CD4-positive, alpha-beta T cell (primary cell): ENCODE measurements around the gene LIPG. TPM values are rescaled to one million over a fixed set of nuclear protein-coding genes. Genes with fewer than 3 reads are reported as not detected.
"Not testable (repeated sequence)": the region's sequence is repeated elsewhere in the genome, so short reads cannot be mapped to it uniquely, and the experiment has no call there.

ENCODE experiments used
- ATAC-seq: fragments of 200-7000 bp; cut with Tn5 transposase; one replicate; pipeline ENCODE4 v1.10.0; 2022; ENCODE audit warnings: mild to moderate bottlenecking; ENCODE audit not compliant: poor library complexity
- CTCF ChIA-PET: fragments of 350-600 bp; sonication (Branson Sonifier 250); formaldehyde crosslinking; loops from one replicate; lab custom pipeline; 2021; ENCODE audit warnings: antibody characterized with exemption, inconsistent platforms; lab: Charles Lee
- POLR2A ChIA-PET: fragments of 350-600 bp; sonication (Branson Sonifier 250); formaldehyde crosslinking; loops from one replicate; lab custom pipeline; 2021; ENCODE audit warnings: antibody characterized with exemption, inconsistent platforms; lab: Charles Lee
- DNase-seq, 14 experiments: peaks; one replicate each; pipeline ENCODE4 v3.0.0-alpha.2; 2013 to 2020; ENCODE audit warnings: mixed read lengths in 2 of 14
- H3K27ac ChIP-seq, 2 donors: one replicate each; pipeline versions ENCODE4 v1.5.1 to v1.7.0; 2013; ENCODE audit warnings: low read length in 2 of 2, low read depth in 1 of 2, mild to moderate bottlenecking in 1 of 2
- H3K27me3 ChIP-seq, 2 experiments: 1 replicate in 1 of 2; 2 replicates in 1 of 2; pipeline versions ENCODE4 v1.6.1 to v1.7.0; 2013; ENCODE audit warnings: low read length in 2 of 2, control low read depth in 1 of 2, mild to moderate bottlenecking in 1 of 2, moderate library complexity in 1 of 2; ENCODE audit not compliant: insufficient read depth in 2 of 2, control insufficient read depth in 1 of 2
- H3K36me3 ChIP-seq: one replicate; pipeline ENCODE4 v1.6.1; 2013; ENCODE audit warnings: low read length, control low read depth; ENCODE audit not compliant: insufficient read depth
- H3K4me1 ChIP-seq: one replicate; pipeline ENCODE4 v1.6.1; 2013; ENCODE audit warnings: low read length, control low read depth; ENCODE audit not compliant: insufficient read depth
- H3K4me3 ChIP-seq: one replicate; pipeline ENCODE4 v1.5.1; 2013; ENCODE audit warnings: mild to moderate bottlenecking, low read length, moderate library complexity
- H3K9me3 ChIP-seq, 2 experiments: 1 replicate in 1 of 2; 2 replicates in 1 of 2; pipeline versions ENCODE4 v1.6.1 to v1.7.0; 2013; ENCODE audit warnings: low read length in 2 of 2, mild to moderate bottlenecking in 2 of 2, control low read depth in 1 of 2, moderate library complexity in 1 of 2; ENCODE audit not compliant: control insufficient read depth in 1 of 2, insufficient read depth in 1 of 2
- H3K27ac Mint-ChIP-seq: one replicate; pipeline ENCODE4 v1.8.0; 2020; ENCODE audit warnings: mixed read lengths
- H3K27me3 Mint-ChIP-seq: one replicate; pipeline ENCODE4 v1.8.0; 2021; ENCODE audit warnings: mixed read lengths
- H3K36me3 Mint-ChIP-seq: one replicate; pipeline ENCODE4 v1.8.0; 2021; ENCODE audit warnings: low read depth, mixed read lengths
- H3K4me1 Mint-ChIP-seq: one replicate; pipeline ENCODE4 v1.8.0; 2021; ENCODE audit warnings: low read depth, mixed read lengths
- H3K4me3 Mint-ChIP-seq: one replicate; pipeline ENCODE4 v1.8.0; 2020; ENCODE audit warnings: mild to moderate bottlenecking, mixed read lengths
- H3K9me3 Mint-ChIP-seq: one replicate; pipeline ENCODE4 v1.8.0; 2020; ENCODE audit warnings: mixed read lengths
- CTCF ChIP-seq: fragments of 200-600 bp; IDR thresholded peaks from one replicate; pipeline ENCODE4 v1.8.0; 2022; ENCODE audit warnings: antibody characterized with exemption, mild to moderate bottlenecking
- intact Hi-C, 2 experiments: fragments of 100-400 bp; cut with DNase I in 1 of 2; cut with micrococcal nuclease in 1 of 2; formaldehyde crosslinking; loops; one replicate each; pipeline versions ENCODE4 v1.15.1 to v1.9.0; 2023 to 2025; cut with DNase I, micrococcal nuclease
- total RNA-seq, 174 experiments: library from RNA in 2 of 174; stranded (reverse) in 2 of 174; gene quantifications; one replicate each; pipeline ENCODE4 v1.2.3 and lab custom pipeline; 2021 to 2026

Gene LIPG
- total RNA-seq, 2 experiments from 2014 or later = not detected

- H3K4me1 ChIP-seq = no peaks in the 10 kb centered on the region
- no peaks in the 10 kb centered on the region for H3K4me1 Mint-ChIP-seq
- TF ChIP-seq CTCF = no peak
These were observed 19.5 kb downstream of the LIPG start for GRCh38 chr18:49581371-49581770.

GRCh38 chr18:49582579-49582978, 20.7 kb downstream of the LIPG start:
- Histone ChIP-seq H3K4me1 (no peaks in the 10 kb centered on the region), H3K36me3 (no peaks in the 10 kb centered on the region), H3K9me3 (no peaks in the 10 kb centered on the region), H3K4me3 (no peak overlapping the region), H3K27ac (no peak overlapping the region), H3K27me3 (peaks cover 0 to 4% of the 10 kb centered on the region in 2 experiments)
- no peak overlapping the region for H3K27ac Mint-ChIP-seq
- H3K9me3 Mint-ChIP-seq = no peaks in the 10 kb centered on the region
- DNase-seq = no peak
- TF ChIP-seq CTCF = no peak
- ChIA-PET CTCF (interaction anchor here (0.5 to 1.6 kb wide), 3 partner anchors 8 to 96 kb away, joined by 3 read pairs; no protein-coding TSS in a partner anchor), POLR2A (no interaction called here)
- ATAC-seq = no peak
- H3K27me3 Mint-ChIP-seq = peaks cover 27% of the 10 kb centered on the region
- H3K4me1 Mint-ChIP-seq = no peaks in the 10 kb centered on the region
- H3K4me3 Mint-ChIP-seq = no peak overlapping the region
- intact Hi-C loops = no loop called here
- H3K36me3 Mint-ChIP-seq = no peaks in the 10 kb centered on the region

More at GRCh38 chr18:49581371-49581770, 19.5 kb downstream of the LIPG start:
- peaks cover 0 to 4% of the 10 kb centered on the region in 2 experiments for H3K27me3 ChIP-seq
- no peaks in the 10 kb centered on the region for H3K9me3 ChIP-seq
- ChIA-PET CTCF (interaction anchor here (1.6 kb wide), 1 partner anchor 9 kb away, joined by 3 read pairs; no protein-coding TSS in a partner anchor), POLR2A (no interaction called here)
- no peak overlapping the region for H3K27ac ChIP-seq
- intact Hi-C loops = no loop called here
- ATAC-seq (no peak), DNase-seq (no peak)
- H3K4me3 ChIP-seq = no peak overlapping the region
- Mint-ChIP-seq H3K4me3 (no peak overlapping the region), H3K9me3 (no peaks in the 10 kb centered on the region), H3K27me3 (peaks cover 27% of the 10 kb centered on the region), H3K36me3 (no peaks in the 10 kb centered on the region), H3K27ac (no peak overlapping the region)
- H3K36me3 ChIP-seq = no peaks in the 10 kb centered on the region

DNA sequence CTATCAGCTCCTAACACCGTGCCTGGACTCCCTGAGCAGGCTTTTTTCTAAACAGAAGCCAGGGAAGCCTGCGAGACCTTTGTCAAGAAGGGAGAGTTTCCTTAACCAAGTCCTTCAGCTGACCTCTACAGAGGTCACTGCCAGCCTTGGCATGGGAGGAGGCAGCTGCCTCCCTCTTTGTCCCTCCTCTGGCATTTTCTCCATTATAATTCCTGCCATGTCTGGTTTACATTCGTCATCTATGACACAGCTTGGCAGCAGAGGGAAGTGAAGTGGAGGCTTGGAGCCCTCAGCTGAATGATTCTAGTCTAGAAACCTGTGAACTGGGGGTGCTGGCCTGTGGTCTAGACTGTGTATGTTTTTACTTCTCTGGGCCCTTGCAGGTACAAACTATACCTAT, 22.5 kb downstream of the LIPG start:
- H3K36me3 Mint-ChIP-seq = no peaks in the 10 kb centered on the region
- no peak for ATAC-seq
- no peaks in the 10 kb centered on the region for H3K36me3 ChIP-seq
- H3K27me3 ChIP-seq = peaks cover 0 to 7% of the 10 kb centered on the region in 2 experiments
- no peak overlapping the region for H3K4me3 Mint-ChIP-seq
- DNase-seq = no peak
- no peak overlapping the region for H3K27ac ChIP-seq
- POLR2A ChIA-PET = no interaction called here
- H3K9me3 Mint-ChIP-seq = no peaks in the 10 kb centered on the region
- intact Hi-C loops = no loop called here
- H3K27ac Mint-ChIP-seq = no peak overlapping the region
- no peak for TF ChIP-seq CTCF
- H3K4me3 ChIP-seq = no peak overlapping the region
- H3K27me3 Mint-ChIP-seq = peaks cover 27% of the 10 kb centered on the region
- no peaks in the 10 kb centered on the region for H3K4me1 Mint-ChIP-seq
- H3K4me1 ChIP-seq = no peaks in the 10 kb centered on the region
- CTCF ChIA-PET = no interaction called here
- H3K9me3 ChIP-seq = no peaks in the 10 kb centered on the region

- H3K9me3 ChIP-seq, H3K4me3 ChIP-seq, H3K9me3 Mint-ChIP-seq, H3K27ac Mint-ChIP-seq, H3K36me3 ChIP-seq, ATAC-seq, DNase-seq, CTCF ChIA-PET, H3K4me3 Mint-ChIP-seq, H3K4me1 ChIP-seq, H3K27ac ChIP-seq, H3K4me1 Mint-ChIP-seq, intact Hi-C loops, H3K36me3 Mint-ChIP-seq, POLR2A ChIA-PET, H3K27me3 ChIP-seq: not testable (repeated sequence)
- peaks cover 27% of the 10 kb centered on the region for H3K27me3 Mint-ChIP-seq
These were observed 23.1 kb downstream of the LIPG start for GRCh38 chr18:49584951-49585350.
